ENCODE results near the gene PARD6A.
A peak's percentile ranks its signal among the peaks of the same experiment; 100 is the strongest.

The PARD6A gene

DNA sequence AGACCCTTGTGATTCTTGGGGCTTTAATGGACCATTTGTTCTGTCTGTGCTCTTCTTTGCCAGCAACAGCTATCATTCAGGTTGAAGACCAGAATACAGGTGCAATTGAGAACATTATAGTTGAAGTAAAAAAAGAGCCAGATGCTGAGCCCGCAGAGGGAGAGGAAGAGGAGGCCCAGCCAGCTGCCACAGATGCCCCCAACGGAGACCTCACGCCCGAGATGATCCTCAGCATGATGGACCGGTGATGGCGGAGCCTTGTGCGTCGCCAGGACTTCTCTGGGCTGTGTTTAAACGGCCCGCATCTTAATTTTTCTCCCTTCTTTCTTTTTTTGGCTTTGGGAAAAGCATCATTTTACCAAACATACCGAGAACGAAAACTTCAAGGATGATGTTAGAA is 23.1 kb upstream of the PARD6A start (continued):
- TF ChIP-seq, protein P1, sequence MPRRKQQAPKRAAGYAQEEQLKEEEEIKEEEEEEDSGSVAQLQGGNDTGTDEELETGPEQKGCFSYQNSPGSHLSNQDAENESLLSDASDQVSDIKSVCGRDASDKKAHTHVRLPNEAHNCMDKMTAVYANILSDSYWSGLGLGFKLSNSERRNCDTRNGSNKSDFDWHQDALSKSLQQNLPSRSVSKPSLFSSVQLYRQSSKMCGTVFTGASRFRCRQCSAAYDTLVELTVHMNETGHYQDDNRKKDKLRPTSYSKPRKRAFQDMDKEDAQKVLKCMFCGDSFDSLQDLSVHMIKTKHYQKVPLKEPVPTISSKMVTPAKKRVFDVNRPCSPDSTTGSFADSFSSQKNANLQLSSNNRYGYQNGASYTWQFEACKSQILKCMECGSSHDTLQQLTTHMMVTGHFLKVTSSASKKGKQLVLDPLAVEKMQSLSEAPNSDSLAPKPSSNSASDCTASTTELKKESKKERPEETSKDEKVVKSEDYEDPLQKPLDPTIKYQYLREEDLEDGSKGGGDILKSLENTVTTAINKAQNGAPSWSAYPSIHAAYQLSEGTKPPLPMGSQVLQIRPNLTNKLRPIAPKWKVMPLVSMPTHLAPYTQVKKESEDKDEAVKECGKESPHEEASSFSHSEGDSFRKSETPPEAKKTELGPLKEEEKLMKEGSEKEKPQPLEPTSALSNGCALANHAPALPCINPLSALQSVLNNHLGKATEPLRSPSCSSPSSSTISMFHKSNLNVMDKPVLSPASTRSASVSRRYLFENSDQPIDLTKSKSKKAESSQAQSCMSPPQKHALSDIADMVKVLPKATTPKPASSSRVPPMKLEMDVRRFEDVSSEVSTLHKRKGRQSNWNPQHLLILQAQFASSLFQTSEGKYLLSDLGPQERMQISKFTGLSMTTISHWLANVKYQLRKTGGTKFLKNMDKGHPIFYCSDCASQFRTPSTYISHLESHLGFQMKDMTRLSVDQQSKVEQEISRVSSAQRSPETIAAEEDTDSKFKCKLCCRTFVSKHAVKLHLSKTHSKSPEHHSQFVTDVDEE (CRISPR knock-in tag; IDR thresholded peaks at IDR 0.05) = no peak
- no peak for TF ChIP-seq ZFP3 (CRISPR knock-in tag; IDR thresholded peaks at IDR 0.05)
- no peak for TF ChIP-seq ZFP30 (CRISPR knock-in tag; IDR thresholded peaks at IDR 0.05)

DNA sequence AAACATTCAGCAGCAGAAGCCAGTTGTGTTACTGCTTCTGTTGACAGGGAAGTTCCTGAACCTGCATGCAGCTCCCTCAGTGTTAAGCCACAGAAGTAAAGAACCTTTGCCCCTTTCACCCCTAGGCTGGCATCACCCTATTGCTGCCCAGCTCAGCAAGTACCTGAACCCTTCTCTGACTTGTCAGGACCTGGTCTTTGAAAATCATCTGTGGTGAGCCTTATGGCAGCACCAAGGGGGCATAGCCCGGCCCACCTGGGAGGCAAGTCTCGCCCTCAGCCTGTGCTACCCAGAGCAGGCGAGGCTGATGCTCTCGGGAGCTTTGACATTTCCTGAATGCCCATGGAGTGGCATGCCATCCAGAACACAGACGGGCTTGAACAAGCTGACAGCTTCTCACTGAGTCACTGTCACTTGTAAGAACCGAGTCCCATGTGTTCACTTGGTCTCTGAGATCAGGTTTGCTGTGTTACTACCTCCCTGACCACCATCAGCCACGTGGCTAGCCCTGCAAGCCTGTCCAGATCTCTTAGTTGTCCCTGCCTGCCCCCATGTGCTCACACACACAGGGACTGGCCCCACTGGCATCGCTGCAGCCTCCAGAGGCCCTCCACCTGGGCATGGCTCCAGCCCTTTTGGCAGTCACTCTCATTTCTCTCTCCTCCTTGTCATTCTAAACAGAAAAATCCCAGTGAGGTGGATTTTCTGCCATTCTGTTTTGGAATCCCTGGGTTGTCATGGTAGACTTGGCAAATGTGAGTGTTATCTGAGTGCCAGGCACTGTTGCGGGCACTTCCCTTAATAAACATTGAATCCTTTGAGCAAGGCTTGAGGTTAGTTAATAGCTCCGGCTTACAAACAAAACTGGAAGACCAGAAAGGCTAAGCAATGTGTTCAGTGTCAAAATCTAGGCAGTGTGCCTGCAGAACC is 18.7 kb upstream of the PARD6A start:
- TF ChIP-seq RARB (CRISPR knock-in tag; IDR thresholded peaks at IDR 0.05) = no peak
- TF ChIP-seq, protein P2, sequence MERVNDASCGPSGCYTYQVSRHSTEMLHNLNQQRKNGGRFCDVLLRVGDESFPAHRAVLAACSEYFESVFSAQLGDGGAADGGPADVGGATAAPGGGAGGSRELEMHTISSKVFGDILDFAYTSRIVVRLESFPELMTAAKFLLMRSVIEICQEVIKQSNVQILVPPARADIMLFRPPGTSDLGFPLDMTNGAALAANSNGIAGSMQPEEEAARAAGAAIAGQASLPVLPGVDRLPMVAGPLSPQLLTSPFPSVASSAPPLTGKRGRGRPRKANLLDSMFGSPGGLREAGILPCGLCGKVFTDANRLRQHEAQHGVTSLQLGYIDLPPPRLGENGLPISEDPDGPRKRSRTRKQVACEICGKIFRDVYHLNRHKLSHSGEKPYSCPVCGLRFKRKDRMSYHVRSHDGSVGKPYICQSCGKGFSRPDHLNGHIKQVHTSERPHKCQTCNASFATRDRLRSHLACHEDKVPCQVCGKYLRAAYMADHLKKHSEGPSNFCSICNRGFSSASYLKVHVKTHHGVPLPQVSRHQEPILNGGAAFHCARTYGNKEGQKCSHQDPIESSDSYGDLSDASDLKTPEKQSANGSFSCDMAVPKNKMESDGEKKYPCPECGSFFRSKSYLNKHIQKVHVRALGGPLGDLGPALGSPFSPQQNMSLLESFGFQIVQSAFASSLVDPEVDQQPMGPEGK (CRISPR knock-in tag; IDR thresholded peaks at IDR 0.05; ENCODE audit: borderline replicate concordance) = no peak
- TF ChIP-seq, protein P3, sequence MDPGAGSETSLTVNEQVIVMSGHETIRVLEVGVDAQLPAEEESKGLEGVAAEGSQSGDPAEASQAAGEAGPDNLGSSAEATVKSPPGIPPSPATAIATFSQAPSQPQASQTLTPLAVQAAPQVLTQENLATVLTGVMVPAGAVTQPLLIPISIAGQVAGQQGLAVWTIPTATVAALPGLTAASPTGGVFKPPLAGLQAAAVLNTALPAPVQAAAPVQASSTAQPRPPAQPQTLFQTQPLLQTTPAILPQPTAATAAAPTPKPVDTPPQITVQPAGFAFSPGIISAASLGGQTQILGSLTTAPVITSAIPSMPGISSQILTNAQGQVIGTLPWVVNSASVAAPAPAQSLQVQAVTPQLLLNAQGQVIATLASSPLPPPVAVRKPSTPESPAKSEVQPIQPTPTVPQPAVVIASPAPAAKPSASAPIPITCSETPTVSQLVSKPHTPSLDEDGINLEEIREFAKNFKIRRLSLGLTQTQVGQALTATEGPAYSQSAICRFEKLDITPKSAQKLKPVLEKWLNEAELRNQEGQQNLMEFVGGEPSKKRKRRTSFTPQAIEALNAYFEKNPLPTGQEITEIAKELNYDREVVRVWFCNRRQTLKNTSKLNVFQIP (CRISPR knock-in tag; IDR thresholded peaks at IDR 0.05; ENCODE audit: borderline replicate concordance, low read depth) = no peak
- no peak for TF ChIP-seq ZNF70 (CRISPR knock-in tag; IDR thresholded peaks at IDR 0.05)
- TF ChIP-seq ARNTL (CRISPR knock-in tag; IDR thresholded peaks at IDR 0.05; ENCODE audit: borderline replicate concordance, low read depth) = no peak
- no peak for TF ChIP-seq GLIS3 (CRISPR knock-in tag; IDR thresholded peaks at IDR 0.05)
- peak; percentile 70 for ATAC-seq

DNA sequence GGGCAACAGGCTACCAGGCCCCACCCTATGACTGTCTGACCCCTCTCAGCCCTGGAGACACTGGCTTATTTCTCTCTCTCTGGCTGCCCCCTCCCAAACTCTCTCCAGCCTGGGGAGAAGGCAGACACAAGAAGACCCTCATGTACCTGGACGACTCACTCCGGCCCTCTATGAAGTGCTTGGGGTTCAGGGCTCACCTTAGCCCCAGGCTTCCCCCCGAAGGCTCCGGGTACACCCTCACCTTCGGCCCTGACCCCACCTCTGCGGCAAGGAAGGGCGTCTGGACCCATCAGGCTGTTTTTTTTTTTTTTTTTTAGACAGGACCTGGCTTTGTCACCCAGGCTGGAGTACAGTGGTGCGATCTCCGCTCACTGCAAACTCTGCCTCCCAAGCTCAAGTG is 16.7 kb upstream of the PARD6A start:
- no peak for TF ChIP-seq ISL1 (CRISPR knock-in tag; IDR thresholded peaks at IDR 0.05)
- TF ChIP-seq, protein P1 (CRISPR knock-in tag; IDR thresholded peaks at IDR 0.05) = no peak
- no peak for TF ChIP-seq OSR1 (CRISPR knock-in tag; IDR thresholded peaks at IDR 0.05)
- TF ChIP-seq ZFP3 (CRISPR knock-in tag; IDR thresholded peaks at IDR 0.05) = no peak
- no peak for TF ChIP-seq GLIS3 (CRISPR knock-in tag; IDR thresholded peaks at IDR 0.05)
- no peak for TF ChIP-seq ZNF70 (CRISPR knock-in tag; IDR thresholded peaks at IDR 0.05)
- ATAC-seq = no peak

DNA sequence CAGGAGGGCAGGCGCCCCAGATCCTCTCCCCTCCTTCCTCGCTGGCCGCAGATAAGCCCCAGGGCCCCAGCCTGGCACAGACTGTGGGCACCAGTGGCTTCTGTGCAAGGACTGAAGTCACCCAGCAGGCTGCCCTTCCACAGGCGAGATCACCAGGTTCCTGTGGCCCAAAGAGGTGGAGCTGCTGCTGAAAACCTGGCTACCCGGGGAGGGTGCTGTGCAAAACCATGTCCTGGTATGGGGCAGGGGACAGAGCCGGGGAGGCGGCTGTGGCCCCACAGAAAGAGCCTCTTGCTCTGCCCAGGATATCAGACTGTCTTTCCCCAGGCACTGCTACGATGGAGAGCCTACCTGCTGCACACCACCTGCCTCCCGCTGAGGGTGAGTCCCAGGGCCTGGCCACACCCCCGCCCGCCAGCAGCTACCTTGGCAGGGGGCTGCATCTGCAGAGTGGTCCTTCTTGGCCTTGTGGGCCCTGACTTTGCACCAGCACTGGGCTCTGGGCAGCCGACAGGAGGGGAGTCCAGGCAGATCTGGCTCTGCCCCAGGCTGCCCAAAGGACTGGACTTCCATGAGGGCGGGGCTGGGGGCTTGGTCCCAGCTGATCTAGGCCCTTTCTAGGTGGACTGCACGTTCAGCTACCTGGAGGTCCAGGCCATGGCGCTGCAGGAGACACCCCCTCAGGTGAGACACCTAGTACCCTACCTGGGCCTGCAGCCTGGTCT is 15.2 kb upstream of the PARD6A start:
- ATAC-seq = no peak
- TF ChIP-seq, protein P1 (CRISPR knock-in tag; IDR thresholded peaks at IDR 0.05) = no peak
- TF ChIP-seq TOX (CRISPR knock-in tag; IDR thresholded peaks at IDR 0.05; ENCODE audit: borderline replicate concordance) (no peak), ZFP30 (CRISPR knock-in tag; IDR thresholded peaks at IDR 0.05) (no peak), CSDC2 (CRISPR knock-in tag; IDR thresholded peaks at IDR 0.05) (no peak), ZFP3 (CRISPR knock-in tag; IDR thresholded peaks at IDR 0.05) (no peak), BACH2 (CRISPR knock-in tag; IDR thresholded peaks at IDR 0.05; ENCODE audit: borderline replicate concordance) (no peak), RARB (CRISPR knock-in tag; IDR thresholded peaks at IDR 0.05) (no peak), ARNTL (CRISPR knock-in tag; IDR thresholded peaks at IDR 0.05; ENCODE audit: borderline replicate concordance, low read depth) (no peak)
- TF ChIP-seq, protein P3 (CRISPR knock-in tag; IDR thresholded peaks at IDR 0.05; ENCODE audit: borderline replicate concordance, low read depth) = no peak
- TF ChIP-seq, protein P4, sequence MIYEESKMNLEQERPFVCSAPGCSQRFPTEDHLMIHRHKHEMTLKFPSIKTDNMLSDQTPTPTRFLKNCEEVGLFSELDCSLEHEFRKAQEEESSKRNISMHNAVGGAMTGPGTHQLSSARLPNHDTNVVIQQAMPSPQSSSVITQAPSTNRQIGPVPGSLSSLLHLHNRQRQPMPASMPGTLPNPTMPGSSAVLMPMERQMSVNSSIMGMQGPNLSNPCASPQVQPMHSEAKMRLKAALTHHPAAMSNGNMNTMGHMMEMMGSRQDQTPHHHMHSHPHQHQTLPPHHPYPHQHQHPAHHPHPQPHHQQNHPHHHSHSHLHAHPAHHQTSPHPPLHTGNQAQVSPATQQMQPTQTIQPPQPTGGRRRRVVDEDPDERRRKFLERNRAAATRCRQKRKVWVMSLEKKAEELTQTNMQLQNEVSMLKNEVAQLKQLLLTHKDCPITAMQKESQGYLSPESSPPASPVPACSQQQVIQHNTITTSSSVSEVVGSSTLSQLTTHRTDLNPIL (CRISPR knock-in tag; IDR thresholded peaks at IDR 0.05; ENCODE audit: low read depth) = no peak

Data from SK-N-SH treated with all-trans-retinoic acid at 6 μM for 48 hours (cell line).